HEK293 (cell line): ENCODE measurements around the gene CCDC85B.
A peak's percentile ranks its signal among the peaks of the same experiment; 100 is the strongest.

Experiments used
- CTCF ChIA-PET: fragments of 350-600 bp; formaldehyde crosslinking; extraction: SDS; loops from one replicate; lab custom pipeline; 2021; ENCODE audit warnings: antibody characterized with exemption; lab: Yijun Ruan, JAX
- POLR2A ChIA-PET: fragments of 300-600 bp; formaldehyde crosslinking; extraction: SDS; loops from one replicate; lab custom pipeline; 2020; ENCODE audit warnings: antibody characterized with exemption, inconsistent platforms; lab: Yijun Ruan, JAX
- H3K27ac ChIP-seq: fragments of 200-500 bp; sonication (Bioruptor generic); 2 replicates; pipeline ENCODE4 v1.5.1; 2014; ENCODE audit warnings: low read depth, low read length, control low read depth, inconsistent platforms; ENCODE audit errors: extremely low read depth
- H3K36me3 ChIP-seq, 2 experiments: fragments of 200-500 bp in 1 of 2; sonication (Bioruptor generic) in 1 of 2; 1 replicate in 1 of 2; 2 replicates in 1 of 2; pipeline ENCODE4 v1.5.1; 2014 to 2017; ENCODE audit warnings: inconsistent platforms in 2 of 2, low read length in 2 of 2; ENCODE audit not compliant: control insufficient read depth in 2 of 2, insufficient read depth in 1 of 2
- H3K4me1 ChIP-seq: fragments of 200-500 bp; sonication (Bioruptor generic); 2 replicates; pipeline ENCODE4 v1.5.1; 2014; ENCODE audit warnings: mild to moderate bottlenecking, low read length, inconsistent platforms; ENCODE audit not compliant: control insufficient read depth, insufficient read depth
- H3K4me3 ChIP-seq: 2 replicates; pipeline ENCODE4 v1.5.1; 2011; ENCODE audit warnings: low read depth, mild to moderate bottlenecking, control low read depth, low read length, moderate library complexity
- H3K9me3 ChIP-seq: fragments of 200-500 bp; sonication (Bioruptor generic); 2 replicates; pipeline ENCODE4 v1.5.1; 2014; ENCODE audit warnings: low read depth, low read length, inconsistent platforms; ENCODE audit not compliant: control insufficient read depth, insufficient read depth
- BCL11A ChIP-seq: fragments of 450-650 bp; formaldehyde crosslinking; IDR thresholded peaks from 2 replicates; pipeline ENCODE4 v1.5.1; 2016; ENCODE audit warnings: low read depth, missing biosample characterization, missing genetic modification characterization
- EGR2 ChIP-seq: fragments of 450-650 bp; formaldehyde crosslinking; IDR thresholded peaks from 2 replicates; pipeline ENCODE4 v1.5.1; 2016; ENCODE audit warnings: low read depth, missing biosample characterization, missing genetic modification characterization
- GLI2 ChIP-seq: fragments of 450-650 bp; formaldehyde crosslinking; IDR thresholded peaks from 2 replicates; pipeline ENCODE4; 2017; ENCODE audit warnings: missing biosample characterization, missing genetic modification characterization, low read depth, borderline replicate concordance
- MEIS1 ChIP-seq: sonication (generic); formaldehyde crosslinking; IDR thresholded peaks from 2 replicates; pipeline ENCODE4 v1.8.1; 2022; ENCODE audit warnings: missing genetic modification reagents, mild to moderate bottlenecking, borderline replicate concordance
- ZBTB17 ChIP-seq: fragments of 450-650 bp; formaldehyde crosslinking; IDR thresholded peaks from 2 replicates; pipeline ENCODE4 v1.5.1; 2016; ENCODE audit warnings: missing biosample characterization, missing genetic modification characterization
- ZFHX2 ChIP-seq: fragments of 450-650 bp; formaldehyde crosslinking; conservative IDR thresholded peaks from 2 replicates; pipeline ENCODE4 v1.5.1; 2016; ENCODE audit warnings: missing biosample characterization, missing genetic modification characterization
- ZNF2 ChIP-seq: fragments of 450-650 bp; formaldehyde crosslinking; IDR thresholded peaks from 2 replicates; pipeline ENCODE4 v1.5.1; 2016; ENCODE audit warnings: missing biosample characterization, missing genetic modification characterization
- ZNF335 ChIP-seq: fragments of 450-650 bp; formaldehyde crosslinking; conservative IDR thresholded peaks from 2 replicates; pipeline ENCODE4 v1.5.1; 2016; ENCODE audit warnings: missing biosample characterization, missing genetic modification characterization
- ZNF610 ChIP-seq: fragments of 450-650 bp; formaldehyde crosslinking; IDR thresholded peaks from 2 replicates; pipeline ENCODE4 v1.5.1; 2016; ENCODE audit warnings: missing biosample characterization, missing genetic modification characterization, borderline replicate concordance
- ZNF626 ChIP-seq: fragments of 450-650 bp; sonication (Bioruptor Pico); formaldehyde crosslinking; IDR thresholded peaks from 2 replicates; pipeline ENCODE4 v1.5.1; 2018; ENCODE audit warnings: missing biosample characterization, missing genetic modification characterization, inconsistent platforms
- ZNF776 ChIP-seq: fragments of 450-650 bp; formaldehyde crosslinking; IDR thresholded peaks from 2 replicates; pipeline ENCODE4 v1.5.0; 2017; ENCODE audit warnings: missing biosample characterization, missing genetic modification characterization, borderline replicate concordance
- ZSCAN16 ChIP-seq: fragments of 450-650 bp; formaldehyde crosslinking; IDR thresholded peaks from 2 replicates; pipeline ENCODE4 v1.5.1; 2016; ENCODE audit warnings: missing biosample characterization, missing genetic modification characterization
- TF ChIP-seq, protein P1 (sequence below): fragments of 450-650 bp; formaldehyde crosslinking; IDR thresholded peaks from 2 replicates; pipeline ENCODE4 v1.5.1; 2016; ENCODE audit warnings: missing biosample characterization, missing genetic modification characterization
- TF ChIP-seq, protein P2 (sequence below): fragments of 450-650 bp; formaldehyde crosslinking; IDR thresholded peaks from 2 replicates; pipeline ENCODE4 v1.5.1; 2016; ENCODE audit warnings: missing biosample characterization, missing genetic modification characterization, borderline replicate concordance
- TF ChIP-seq, protein P3 (sequence below): fragments of 450-650 bp; formaldehyde crosslinking; IDR thresholded peaks from 2 replicates; pipeline ENCODE4 v1.5.1; 2016; ENCODE audit warnings: missing biosample characterization, missing genetic modification characterization

CCDC85B gene

DNA sequence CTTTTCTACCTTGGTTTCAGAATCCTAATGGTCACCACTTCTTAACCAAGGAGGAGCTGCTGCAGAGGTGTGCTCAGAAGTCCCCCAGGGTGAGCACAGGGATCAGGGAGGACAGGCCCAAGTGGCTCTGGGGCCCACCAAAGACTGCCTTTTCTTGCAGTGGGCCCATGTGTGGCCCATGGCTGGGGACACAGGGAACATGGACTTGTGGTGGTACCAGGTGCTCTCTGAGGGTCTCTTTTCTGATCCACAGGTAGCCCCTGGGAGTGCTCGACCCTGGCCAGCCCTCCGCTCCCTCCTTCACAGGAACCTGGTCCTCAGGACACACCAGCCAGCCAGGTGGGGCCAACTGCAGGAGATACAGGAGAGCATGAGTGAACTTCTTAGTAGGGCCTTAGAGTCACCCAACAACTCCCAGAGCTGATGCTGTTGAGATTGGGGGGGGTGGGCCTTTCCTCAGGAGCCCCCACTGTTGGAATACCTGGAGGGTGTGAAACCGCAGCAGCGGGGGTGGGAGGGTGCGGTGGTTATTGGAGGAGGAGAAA, 28.2 kb upstream of the CCDC85B start:
- Histone ChIP-seq H3K4me3 (no peak overlapping the region), H3K36me3 (peaks cover 0 to 57% of the 10 kb centered on the region in 2 experiments; a peak in 1 of 3 replicates), H3K9me3 (no peaks in the 10 kb centered on the region), H3K27ac (no peak overlapping the region), H3K4me1 (peaks cover 4% of the 10 kb centered on the region; the same call in 1 of the 2 replicates)
- ChIA-PET CTCF (interaction anchor here (1.1 to 6.3 kb wide), 3 partner anchors 25 to 150 kb away, joined by 4 to 118 read pairs (median 16); partner anchors contain the start of genes CCDC85B, FIBP and KAT5), POLR2A (interaction anchor here (1.1 to 6.5 kb wide), 2 partner anchors 7 to 150 kb away, joined by 3 to 111 read pairs; partner anchors contain the start of gene KAT5)
- TF ChIP-seq ZNF335 (tag by site-specific recombination) (no peak), MEIS1 (no peak), ZNF2 (tag by site-specific recombination) (no peak), ZNF610 (tag by site-specific recombination) (no peak), BCL11A (no peak), GLI2 (no peak)

DNA sequence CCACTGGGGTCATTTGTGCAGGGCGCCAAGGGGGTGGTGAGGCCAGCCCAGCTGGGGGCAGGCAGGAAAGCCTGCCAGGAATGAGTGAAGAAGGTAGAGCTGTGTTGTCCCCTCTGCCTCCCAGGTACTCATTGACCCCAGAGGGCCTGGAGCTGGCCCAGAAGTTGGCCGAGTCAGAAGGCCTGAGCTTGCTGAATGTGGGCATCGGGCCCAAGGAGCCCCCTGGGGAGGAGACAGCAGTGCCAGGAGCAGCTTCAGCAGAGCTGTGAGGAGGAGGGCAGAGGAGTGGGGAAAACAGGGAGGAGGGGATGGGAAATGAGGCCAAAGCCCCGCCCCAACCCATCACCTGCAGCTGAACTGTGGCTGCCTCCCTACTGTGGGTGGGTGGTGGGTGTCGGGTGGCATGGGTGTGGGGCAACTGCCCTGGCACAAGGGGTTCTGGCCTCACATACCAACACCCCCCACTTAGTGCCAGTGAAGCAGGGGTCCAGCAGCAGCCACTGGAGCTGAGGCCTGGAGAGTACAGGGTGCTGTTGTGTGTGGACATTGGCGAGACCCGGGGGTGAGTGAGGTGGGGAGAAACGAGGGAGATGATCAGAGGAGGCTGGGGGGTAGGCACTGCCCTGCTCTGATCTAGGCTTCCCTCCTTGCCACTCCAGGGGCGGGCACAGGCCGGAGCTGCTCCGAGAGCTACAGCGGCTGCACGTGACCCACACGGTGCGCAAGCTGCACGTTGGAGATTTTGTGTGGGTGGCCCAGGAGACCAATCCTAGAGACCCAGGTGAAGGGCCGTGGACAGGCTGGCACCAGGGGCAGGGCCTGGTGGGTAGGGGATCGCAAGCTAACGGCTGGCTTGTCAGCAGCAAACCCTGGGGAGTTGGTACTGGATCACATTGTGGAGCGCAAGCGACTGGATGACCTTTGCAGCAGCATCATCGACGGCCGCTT, 27.3 kb upstream of the CCDC85B start:
- no peak overlapping the region for H3K27ac ChIP-seq
- H3K36me3 ChIP-seq: peaks cover 0 to 64% of the 10 kb centered on the region in 2 experiments; a peak in 1 of 3 replicates
- CTCF ChIA-PET: interaction anchor here (0.6 to 6.3 kb wide), 4 partner anchors 24 to 401 kb away, joined by 3 to 118 read pairs (median 3); partner anchors contain the start of genes CCDC85B and FIBP
- TF ChIP-seq EGR2 (peak; percentile 52; the same call in 1 of the 2 replicates), ZFHX2 (tag by site-specific recombination) (0 out of 2 replicates have a peak, but pooled peaks have one; percentile 32), ZBTB17 (tag by site-specific recombination) (no peak)
- TF ChIP-seq, protein P1, sequence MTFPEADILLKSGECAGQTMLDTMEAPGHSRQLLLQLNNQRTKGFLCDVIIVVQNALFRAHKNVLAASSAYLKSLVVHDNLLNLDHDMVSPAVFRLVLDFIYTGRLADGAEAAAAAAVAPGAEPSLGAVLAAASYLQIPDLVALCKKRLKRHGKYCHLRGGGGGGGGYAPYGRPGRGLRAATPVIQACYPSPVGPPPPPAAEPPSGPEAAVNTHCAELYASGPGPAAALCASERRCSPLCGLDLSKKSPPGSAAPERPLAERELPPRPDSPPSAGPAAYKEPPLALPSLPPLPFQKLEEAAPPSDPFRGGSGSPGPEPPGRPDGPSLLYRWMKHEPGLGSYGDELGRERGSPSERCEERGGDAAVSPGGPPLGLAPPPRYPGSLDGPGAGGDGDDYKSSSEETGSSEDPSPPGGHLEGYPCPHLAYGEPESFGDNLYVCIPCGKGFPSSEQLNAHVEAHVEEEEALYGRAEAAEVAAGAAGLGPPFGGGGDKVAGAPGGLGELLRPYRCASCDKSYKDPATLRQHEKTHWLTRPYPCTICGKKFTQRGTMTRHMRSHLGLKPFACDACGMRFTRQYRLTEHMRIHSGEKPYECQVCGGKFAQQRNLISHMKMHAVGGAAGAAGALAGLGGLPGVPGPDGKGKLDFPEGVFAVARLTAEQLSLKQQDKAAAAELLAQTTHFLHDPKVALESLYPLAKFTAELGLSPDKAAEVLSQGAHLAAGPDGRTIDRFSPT (tag by site-specific recombination): peak; percentile 53
- H3K9me3 ChIP-seq: no peaks in the 10 kb centered on the region
- peaks cover 4% of the 10 kb centered on the region; the same call in 1 of the 2 replicates for H3K4me1 ChIP-seq
- no peak overlapping the region for H3K4me3 ChIP-seq
- POLR2A ChIA-PET: interaction anchor here (1.1 to 6.5 kb wide), 2 partner anchors 6 to 151 kb away, joined by 3 to 111 read pairs; partner anchors contain the start of gene KAT5

DNA sequence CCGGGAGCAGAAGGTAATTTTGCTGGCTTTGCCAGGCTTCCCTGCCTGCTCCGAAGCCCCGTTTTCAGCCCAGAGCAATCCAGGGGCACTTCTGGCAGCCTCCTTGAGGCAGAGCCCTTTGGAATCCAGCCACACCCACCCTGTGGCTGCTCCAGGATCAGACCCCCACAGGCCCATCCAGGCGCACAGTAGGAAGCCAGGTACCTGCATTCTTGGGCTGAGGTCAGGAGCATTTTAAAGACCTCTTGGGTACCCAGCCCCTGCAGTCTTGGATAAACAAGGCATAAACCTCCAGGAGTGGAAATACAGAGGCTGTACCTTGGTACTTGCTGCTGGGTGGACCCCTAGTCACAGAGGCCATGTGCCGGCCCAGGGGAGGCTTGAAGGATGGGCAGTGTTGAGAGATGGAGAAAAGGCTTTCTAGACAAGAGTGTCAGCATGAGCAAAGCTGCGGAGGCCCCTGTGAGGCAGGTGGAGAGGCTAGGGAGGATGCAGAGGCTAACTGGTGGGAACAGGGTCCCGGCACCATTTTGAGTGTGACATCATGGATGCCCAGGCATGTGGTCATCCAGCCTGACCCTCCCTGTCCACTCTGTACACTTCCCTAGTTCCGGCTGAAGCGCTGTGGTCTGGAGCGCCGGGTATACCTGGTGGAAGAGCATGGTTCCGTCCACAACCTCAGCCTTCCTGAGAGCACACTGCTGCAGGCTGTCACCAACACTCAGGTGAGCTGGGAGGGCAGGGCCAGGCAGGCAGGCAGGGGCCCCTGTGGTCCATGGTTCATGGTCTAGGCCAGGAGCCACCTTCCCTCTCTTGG, 26.4 kb upstream of the CCDC85B start:
- peaks cover 0 to 67% of the 10 kb centered on the region in 2 experiments; a peak in 1 of 3 replicates for H3K36me3 ChIP-seq
- H3K9me3 ChIP-seq: no peaks in the 10 kb centered on the region
- CTCF ChIA-PET: interaction anchor here (0.6 to 6.3 kb wide), 3 partner anchors 21 to 401 kb away, joined by 3 to 118 read pairs (median 18); partner anchors contain the start of genes CCDC85B and FIBP
- H3K4me3 ChIP-seq: no peak overlapping the region
- H3K4me1 ChIP-seq: 0 out of 2 replicates have a peak, but pooled peaks cover 2% of the 10 kb centered on the region
- no peak overlapping the region for H3K27ac ChIP-seq
- POLR2A ChIA-PET: no interaction called here
- no peak for TF ChIP-seq ZNF776 (tag by site-specific recombination)
- TF ChIP-seq, protein P2, sequence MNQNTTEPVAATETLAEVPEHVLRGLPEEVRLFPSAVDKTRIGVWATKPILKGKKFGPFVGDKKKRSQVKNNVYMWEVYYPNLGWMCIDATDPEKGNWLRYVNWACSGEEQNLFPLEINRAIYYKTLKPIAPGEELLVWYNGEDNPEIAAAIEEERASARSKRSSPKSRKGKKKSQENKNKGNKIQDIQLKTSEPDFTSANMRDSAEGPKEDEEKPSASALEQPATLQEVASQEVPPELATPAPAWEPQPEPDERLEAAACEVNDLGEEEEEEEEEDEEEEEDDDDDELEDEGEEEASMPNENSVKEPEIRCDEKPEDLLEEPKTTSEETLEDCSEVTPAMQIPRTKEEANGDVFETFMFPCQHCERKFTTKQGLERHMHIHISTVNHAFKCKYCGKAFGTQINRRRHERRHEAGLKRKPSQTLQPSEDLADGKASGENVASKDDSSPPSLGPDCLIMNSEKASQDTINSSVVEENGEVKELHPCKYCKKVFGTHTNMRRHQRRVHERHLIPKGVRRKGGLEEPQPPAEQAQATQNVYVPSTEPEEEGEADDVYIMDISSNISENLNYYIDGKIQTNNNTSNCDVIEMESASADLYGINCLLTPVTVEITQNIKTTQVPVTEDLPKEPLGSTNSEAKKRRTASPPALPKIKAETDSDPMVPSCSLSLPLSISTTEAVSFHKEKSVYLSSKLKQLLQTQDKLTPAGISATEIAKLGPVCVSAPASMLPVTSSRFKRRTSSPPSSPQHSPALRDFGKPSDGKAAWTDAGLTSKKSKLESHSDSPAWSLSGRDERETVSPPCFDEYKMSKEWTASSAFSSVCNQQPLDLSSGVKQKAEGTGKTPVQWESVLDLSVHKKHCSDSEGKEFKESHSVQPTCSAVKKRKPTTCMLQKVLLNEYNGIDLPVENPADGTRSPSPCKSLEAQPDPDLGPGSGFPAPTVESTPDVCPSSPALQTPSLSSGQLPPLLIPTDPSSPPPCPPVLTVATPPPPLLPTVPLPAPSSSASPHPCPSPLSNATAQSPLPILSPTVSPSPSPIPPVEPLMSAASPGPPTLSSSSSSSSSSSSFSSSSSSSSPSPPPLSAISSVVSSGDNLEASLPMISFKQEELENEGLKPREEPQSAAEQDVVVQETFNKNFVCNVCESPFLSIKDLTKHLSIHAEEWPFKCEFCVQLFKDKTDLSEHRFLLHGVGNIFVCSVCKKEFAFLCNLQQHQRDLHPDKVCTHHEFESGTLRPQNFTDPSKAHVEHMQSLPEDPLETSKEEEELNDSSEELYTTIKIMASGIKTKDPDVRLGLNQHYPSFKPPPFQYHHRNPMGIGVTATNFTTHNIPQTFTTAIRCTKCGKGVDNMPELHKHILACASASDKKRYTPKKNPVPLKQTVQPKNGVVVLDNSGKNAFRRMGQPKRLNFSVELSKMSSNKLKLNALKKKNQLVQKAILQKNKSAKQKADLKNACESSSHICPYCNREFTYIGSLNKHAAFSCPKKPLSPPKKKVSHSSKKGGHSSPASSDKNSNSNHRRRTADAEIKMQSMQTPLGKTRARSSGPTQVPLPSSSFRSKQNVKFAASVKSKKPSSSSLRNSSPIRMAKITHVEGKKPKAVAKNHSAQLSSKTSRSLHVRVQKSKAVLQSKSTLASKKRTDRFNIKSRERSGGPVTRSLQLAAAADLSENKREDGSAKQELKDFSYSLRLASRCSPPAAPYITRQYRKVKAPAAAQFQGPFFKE (tag by site-specific recombination): no peak
- no peak for TF ChIP-seq ZNF626 (tag by site-specific recombination)
- TF ChIP-seq, protein P3, sequence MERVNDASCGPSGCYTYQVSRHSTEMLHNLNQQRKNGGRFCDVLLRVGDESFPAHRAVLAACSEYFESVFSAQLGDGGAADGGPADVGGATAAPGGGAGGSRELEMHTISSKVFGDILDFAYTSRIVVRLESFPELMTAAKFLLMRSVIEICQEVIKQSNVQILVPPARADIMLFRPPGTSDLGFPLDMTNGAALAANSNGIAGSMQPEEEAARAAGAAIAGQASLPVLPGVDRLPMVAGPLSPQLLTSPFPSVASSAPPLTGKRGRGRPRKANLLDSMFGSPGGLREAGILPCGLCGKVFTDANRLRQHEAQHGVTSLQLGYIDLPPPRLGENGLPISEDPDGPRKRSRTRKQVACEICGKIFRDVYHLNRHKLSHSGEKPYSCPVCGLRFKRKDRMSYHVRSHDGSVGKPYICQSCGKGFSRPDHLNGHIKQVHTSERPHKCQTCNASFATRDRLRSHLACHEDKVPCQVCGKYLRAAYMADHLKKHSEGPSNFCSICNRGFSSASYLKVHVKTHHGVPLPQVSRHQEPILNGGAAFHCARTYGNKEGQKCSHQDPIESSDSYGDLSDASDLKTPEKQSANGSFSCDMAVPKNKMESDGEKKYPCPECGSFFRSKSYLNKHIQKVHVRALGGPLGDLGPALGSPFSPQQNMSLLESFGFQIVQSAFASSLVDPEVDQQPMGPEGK (tag by site-specific recombination): no peak
- TF ChIP-seq ZSCAN16 (tag by site-specific recombination): no peak
